ENCODE results near the gene CCDC85A. TPM values are rescaled to one million over a fixed set of nuclear protein-coding genes. Genes with fewer than 3 reads are reported as not detected.
A peak's percentile ranks its signal among the peaks of the same experiment; 100 is the strongest.

CCDC85A gene
- total and polyA plus RNA-seq, 2 of the 4 experiments (the other 2 are of a cell fraction) = 1.1 to 2.2 TPM

DNA sequence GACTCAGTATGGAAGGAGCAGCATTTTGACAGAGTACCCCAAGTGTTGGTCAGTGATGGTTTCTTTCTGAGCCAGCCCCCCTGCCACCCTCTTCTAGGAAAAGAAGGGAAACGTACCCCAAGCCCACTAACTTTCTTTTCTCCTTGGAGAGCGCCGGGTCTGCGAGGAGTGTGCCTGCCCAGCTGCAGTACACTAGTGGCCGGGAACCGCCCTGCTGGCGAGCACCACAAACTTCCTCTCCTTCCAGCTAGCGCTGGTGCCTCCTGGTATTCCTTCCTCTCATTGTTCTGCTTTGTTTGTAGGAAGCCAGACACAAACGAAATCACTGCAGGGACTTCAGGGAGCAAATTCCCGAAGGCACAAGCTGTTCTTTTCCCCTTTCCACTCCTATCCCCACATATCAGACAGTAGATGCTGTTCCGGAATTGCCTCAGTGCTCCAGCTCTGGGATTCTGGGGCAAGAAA lies 1.8 kb downstream of the CCDC85A start:
- no CpG with 5 or more reads among the region's 11 CpGs for WGBS, 2 experiments (ENCODE audit: extremely low coverage in 2 of 2, insufficient read length in 1 of 2)
- Histone ChIP-seq H2AK5ac (ENCODE audit: low read depth, low read length) (no peak overlapping the region), H3K4me1 (ENCODE audit: control insufficient read depth, insufficient read depth, low read length) (no peaks in the 10 kb centered on the region), H3K14ac (replicated peaks; ENCODE audit: low read depth, low read length) (no peak overlapping the region), H3K36me3 (ENCODE audit: control insufficient read depth, insufficient read depth, low read length) (no peaks in the 10 kb centered on the region), H2BK5ac (ENCODE audit: low read depth, low read length, poor library complexity, severe bottlenecking) (no peak overlapping the region), H2AK9ac (replicated peaks; ENCODE audit: low read depth, low read length, poor library complexity) (no peak overlapping the region), H3K9me3 (ENCODE audit: control insufficient read depth, insufficient read depth, low read length) (no peaks in the 10 kb centered on the region), H3K18ac (ENCODE audit: low read depth, low read length) (no peak overlapping the region), H2BK15ac (ENCODE audit: low read depth, low read length) (no peak overlapping the region), H4K5ac (ENCODE audit: low read depth, low read length) (no peak overlapping the region), H2BK20ac (ENCODE audit: low read depth, low read length) (no peak overlapping the region), H3K9me1 (ENCODE audit: insufficient read depth, low read length) (no peaks in the 10 kb centered on the region), H3K4me2 (ENCODE audit: low read depth, low read length) (no peak overlapping the region), H2AFZ (replicated peaks; ENCODE audit: low read length, poor library complexity) (peak overlapping the region; percentile 76), H2BK120ac (ENCODE audit: low read depth, low read length) (no peak overlapping the region), H3K56ac (ENCODE audit: extremely low read depth, insufficient read depth, low read length) (no peak overlapping the region), H3K4me3 (ENCODE audit: insufficient read depth, low read depth, low read length) (no peak overlapping the region; the same call in 1 of the 2 replicates), H3K9ac (ENCODE audit: low read depth, low read length) (no peak overlapping the region), H3K79me1 (ENCODE audit: low read depth in 1 of 2, low read length in 2 of 2) (no peaks in the 10 kb centered on the region), H3K23ac (ENCODE audit: low read depth, low read length) (no peak overlapping the region), H3K27ac (ENCODE audit: insufficient read depth, low read length) (no peak overlapping the region), H3K4ac (ENCODE audit: low read depth, low read length) (no peak overlapping the region), H4K8ac (ENCODE audit: low read depth in 2 of 2, low read length in 2 of 2) (no peak overlapping the region), H4K20me1 (ENCODE audit: insufficient read depth, low read length) (no peaks in the 10 kb centered on the region), H4K91ac (ENCODE audit: insufficient read depth, low read depth, low read length) (no peak overlapping the region), H3K27me3 (ENCODE audit: control insufficient read depth, insufficient read depth, low read length) (peaks cover 41% of the 10 kb centered on the region)
- BruUV-seq (replicated peaks) = no TSS peak
- intact Hi-C loops (cut with micrococcal nuclease) = no loop called here
- dilution Hi-C loops (cut with HindIII; ENCODE audit: low sequenced_read_pairs, unreplicated experiment) = no loop called here
- POLR2A ChIA-PET (ENCODE audit: unreplicated experiment) = no interaction called here
- DNase-seq = no peak
- in situ Hi-C loops (cut with MboI; ENCODE audit: low sequenced_read_pairs) = loop anchor here (10.0 to 25.0 kb wide), 2 partner anchors 552 to 1319 kb away; no protein-coding TSS in a partner anchor
- TF ChIP-seq FOS (IDR thresholded peaks at IDR 0.05; ENCODE audit: low read depth, low read length) = no peak
- no peak for TF ChIP-seq BHLHE40 (IDR thresholded peaks at IDR 0.05; ENCODE audit: low read depth, low read length)
- TF ChIP-seq RAD21 (IDR thresholded peaks at IDR 0.05; ENCODE audit: low read length) = no peak
- TF ChIP-seq MAZ (IDR thresholded peaks at IDR 0.05; ENCODE audit: borderline replicate concordance, low read depth, low read length) = no peak
- TF ChIP-seq MAFK (IDR thresholded peaks at IDR 0.05; ENCODE audit: low read depth, low read length) = no peak
- CTCF ChIA-PET = interaction anchor here (1.4 kb wide), 1 partner anchor 9 kb away, joined by 6 read pairs; no protein-coding TSS in a partner anchor
- ATAC-seq (ENCODE audit: low read depth) = no peak

Data from IMR-90 (cell line).